ENCODE data around the gene SYNPO.

The SYNPO gene

DNA sequence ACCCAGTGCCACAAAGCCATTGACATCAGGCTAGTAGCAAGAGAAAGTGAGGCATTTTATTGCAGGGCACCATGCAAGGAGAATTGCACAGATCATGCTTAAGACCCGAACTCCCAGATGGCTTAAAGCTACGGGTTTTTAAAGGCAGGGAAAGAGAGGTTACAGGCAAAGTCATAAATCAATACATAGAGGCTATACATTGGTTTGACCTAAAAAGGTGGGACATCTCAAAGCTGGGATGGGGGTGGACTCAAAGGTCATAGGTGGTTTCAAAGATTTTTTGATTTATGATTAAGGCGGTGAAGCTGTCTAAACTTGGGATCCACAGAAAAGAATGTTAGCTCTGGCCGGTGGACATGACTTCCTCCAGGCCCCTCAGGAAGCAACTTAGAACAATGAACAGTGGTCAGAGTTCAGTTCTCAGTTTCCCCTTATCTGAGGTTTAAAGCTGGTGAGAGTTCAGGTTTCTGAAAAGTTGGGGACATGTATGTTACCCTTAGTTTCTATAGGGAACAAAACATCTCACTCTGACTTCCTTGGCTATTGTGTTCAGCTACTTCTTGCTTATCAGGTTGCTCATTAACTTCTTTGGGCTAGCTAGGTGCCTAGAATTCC is 66.4 kb downstream of the SYNPO start:
- Histone ChIP-seq H3K4me3 (ENCODE audit: low read length) (no peak overlapping the region), H3K36me3 (ENCODE audit: control insufficient read depth, insufficient read depth, low read length) (peaks cover 7% of the 10 kb centered on the region), H3K27me3 (ENCODE audit: control insufficient read depth, insufficient read depth, low read length) (no peaks in the 10 kb centered on the region), H3K4me1 (ENCODE audit: control insufficient read depth, insufficient read depth, low read length) (no peaks in the 10 kb centered on the region), H3K9me3 (ENCODE audit: control insufficient read depth, low read length) (no peaks in the 10 kb centered on the region), H3K9ac (ENCODE audit: low read length) (no peak overlapping the region)

Measured in mucosa of stomach (tissue), 1 donor.